Measurements from ENCODE around the gene SIGLEC9.

SIGLEC9 gene

DNA sequence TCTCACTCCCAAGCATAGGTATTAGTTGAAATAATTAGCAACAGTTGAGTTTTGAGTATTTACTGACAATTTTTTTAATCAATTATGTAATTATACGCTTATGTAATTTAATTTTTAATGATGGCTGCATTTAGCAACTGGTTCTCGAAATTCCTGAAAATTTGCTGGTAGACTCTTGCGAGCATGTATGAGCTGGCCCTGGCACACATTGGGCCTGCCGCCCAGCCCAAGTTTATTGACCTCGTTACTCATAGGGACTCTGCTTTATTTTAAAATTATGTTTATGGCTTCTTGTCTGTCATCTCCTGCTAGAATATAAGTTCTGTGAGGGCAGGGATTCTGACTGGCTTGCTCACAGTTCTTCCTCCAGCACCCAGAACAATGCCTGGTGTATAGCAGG is 48.7 kb upstream of the SIGLEC9 start:
- ChIA-PET POLR2A (no interaction called here), CTCF (no interaction called here)
- TF ChIP-seq ZNF175 (tag by site-specific recombination; IDR thresholded peaks at IDR 0.05) (no peak), YY1 (tag by site-specific recombination; IDR thresholded peaks at IDR 0.05) (no peak), ZNF76 (tag by site-specific recombination; IDR thresholded peaks at IDR 0.05; ENCODE audit: borderline replicate concordance, low read depth) (no peak), ZNF423 (tag by site-specific recombination; IDR thresholded peaks at IDR 0.05) (no peak), IKZF3 (tag by site-specific recombination; IDR thresholded peaks at IDR 0.05) (no peak), PRDM10 (tag by site-specific recombination; IDR thresholded peaks at IDR 0.05) (no peak), ZNF704 (tag by site-specific recombination; IDR thresholded peaks at IDR 0.05) (no peak), ZNF558 (tag by site-specific recombination; IDR thresholded peaks at IDR 0.05) (no peak), ZNF629 (tag by site-specific recombination; IDR thresholded peaks at IDR 0.05) (no peak), ZNF658 (tag by site-specific recombination; IDR thresholded peaks at IDR 0.05) (no peak), ZNF530 (tag by site-specific recombination; IDR thresholded peaks at IDR 0.05; ENCODE audit: low read depth) (no peak), ZNF670 (tag by site-specific recombination; IDR thresholded peaks at IDR 0.05; ENCODE audit: low read depth) (no peak), ZNF473 (tag by site-specific recombination; IDR thresholded peaks at IDR 0.05) (no peak), GLIS2 (tag by site-specific recombination; IDR thresholded peaks at IDR 0.05) (no peak)
- TF ChIP-seq, protein P1, sequence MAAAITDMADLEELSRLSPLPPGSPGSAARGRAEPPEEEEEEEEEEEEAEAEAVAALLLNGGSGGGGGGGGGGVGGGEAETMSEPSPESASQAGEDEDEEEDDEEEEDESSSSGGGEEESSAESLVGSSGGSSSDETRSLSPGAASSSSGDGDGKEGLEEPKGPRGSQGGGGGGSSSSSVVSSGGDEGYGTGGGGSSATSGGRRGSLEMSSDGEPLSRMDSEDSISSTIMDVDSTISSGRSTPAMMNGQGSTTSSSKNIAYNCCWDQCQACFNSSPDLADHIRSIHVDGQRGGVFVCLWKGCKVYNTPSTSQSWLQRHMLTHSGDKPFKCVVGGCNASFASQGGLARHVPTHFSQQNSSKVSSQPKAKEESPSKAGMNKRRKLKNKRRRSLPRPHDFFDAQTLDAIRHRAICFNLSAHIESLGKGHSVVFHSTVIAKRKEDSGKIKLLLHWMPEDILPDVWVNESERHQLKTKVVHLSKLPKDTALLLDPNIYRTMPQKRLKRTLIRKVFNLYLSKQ (tag by site-specific recombination; IDR thresholded peaks at IDR 0.05; ENCODE audit: borderline replicate concordance): no peak
- Histone ChIP-seq H3K9me3 (ENCODE audit: control insufficient read depth, insufficient read depth, low read depth, low read length) (no peaks in the 10 kb centered on the region; the same call in 1 of the 2 replicates), H3K4me1 (ENCODE audit: control insufficient read depth, insufficient read depth, low read length) (no peaks in the 10 kb centered on the region), H3K36me3 (ENCODE audit: control insufficient read depth in 2 of 2, insufficient read depth in 1 of 2, low read length in 2 of 2) (no peaks in the 10 kb centered on the region), H3K4me3 (ENCODE audit: low read depth, low read length) (no peak overlapping the region), H3K27ac (ENCODE audit: extremely low read depth, low read depth, low read length) (no peak overlapping the region)

GRCh38 chr19:51076631-51077213 is 48.0 kb upstream of the SIGLEC9 start:
- Histone ChIP-seq H3K9me3 (ENCODE audit: control insufficient read depth, insufficient read depth, low read depth, low read length) (no peaks in the 10 kb centered on the region; the same call in 1 of the 2 replicates), H3K4me3 (ENCODE audit: low read depth, low read length) (no peak overlapping the region), H3K36me3 (ENCODE audit: control insufficient read depth in 2 of 2, insufficient read depth in 1 of 2, low read length in 2 of 2) (no peaks in the 10 kb centered on the region), H3K4me1 (ENCODE audit: control insufficient read depth, insufficient read depth, low read length) (no peaks in the 10 kb centered on the region), H3K27ac (ENCODE audit: extremely low read depth, low read depth, low read length) (no peak overlapping the region)
- ChIA-PET POLR2A (no interaction called here), CTCF (no interaction called here)
- TF ChIP-seq PBX3 (CRISPR knock-in tag; IDR thresholded peaks at IDR 0.05) (no peak), TSHZ1 (tag by site-specific recombination; IDR thresholded peaks at IDR 0.05; ENCODE audit: borderline replicate concordance) (no peak), ZNF202 (tag by site-specific recombination; IDR thresholded peaks at IDR 0.05; ENCODE audit: borderline replicate concordance) (no peak), ZNF114 (tag by site-specific recombination; IDR thresholded peaks at IDR 0.05) (no peak), WT1 (tag by site-specific recombination; IDR thresholded peaks at IDR 0.05) (no peak), ZNF366 (tag by site-specific recombination; conservative IDR thresholded peaks at IDR 0.05) (no peak), ZFP41 (tag by site-specific recombination; IDR thresholded peaks at IDR 0.05; ENCODE audit: borderline replicate concordance) (no peak)
- TF ChIP-seq, protein P2, sequence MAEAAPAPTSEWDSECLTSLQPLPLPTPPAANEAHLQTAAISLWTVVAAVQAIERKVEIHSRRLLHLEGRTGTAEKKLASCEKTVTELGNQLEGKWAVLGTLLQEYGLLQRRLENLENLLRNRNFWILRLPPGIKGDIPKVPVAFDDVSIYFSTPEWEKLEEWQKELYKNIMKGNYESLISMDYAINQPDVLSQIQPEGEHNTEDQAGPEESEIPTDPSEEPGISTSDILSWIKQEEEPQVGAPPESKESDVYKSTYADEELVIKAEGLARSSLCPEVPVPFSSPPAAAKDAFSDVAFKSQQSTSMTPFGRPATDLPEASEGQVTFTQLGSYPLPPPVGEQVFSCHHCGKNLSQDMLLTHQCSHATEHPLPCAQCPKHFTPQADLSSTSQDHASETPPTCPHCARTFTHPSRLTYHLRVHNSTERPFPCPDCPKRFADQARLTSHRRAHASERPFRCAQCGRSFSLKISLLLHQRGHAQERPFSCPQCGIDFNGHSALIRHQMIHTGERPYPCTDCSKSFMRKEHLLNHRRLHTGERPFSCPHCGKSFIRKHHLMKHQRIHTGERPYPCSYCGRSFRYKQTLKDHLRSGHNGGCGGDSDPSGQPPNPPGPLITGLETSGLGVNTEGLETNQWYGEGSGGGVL (tag by site-specific recombination; IDR thresholded peaks at IDR 0.05): no peak

Data from HEK293 (cell line).